ENCODE results near the gene MYO9B.

The MYO9B gene

DNA sequence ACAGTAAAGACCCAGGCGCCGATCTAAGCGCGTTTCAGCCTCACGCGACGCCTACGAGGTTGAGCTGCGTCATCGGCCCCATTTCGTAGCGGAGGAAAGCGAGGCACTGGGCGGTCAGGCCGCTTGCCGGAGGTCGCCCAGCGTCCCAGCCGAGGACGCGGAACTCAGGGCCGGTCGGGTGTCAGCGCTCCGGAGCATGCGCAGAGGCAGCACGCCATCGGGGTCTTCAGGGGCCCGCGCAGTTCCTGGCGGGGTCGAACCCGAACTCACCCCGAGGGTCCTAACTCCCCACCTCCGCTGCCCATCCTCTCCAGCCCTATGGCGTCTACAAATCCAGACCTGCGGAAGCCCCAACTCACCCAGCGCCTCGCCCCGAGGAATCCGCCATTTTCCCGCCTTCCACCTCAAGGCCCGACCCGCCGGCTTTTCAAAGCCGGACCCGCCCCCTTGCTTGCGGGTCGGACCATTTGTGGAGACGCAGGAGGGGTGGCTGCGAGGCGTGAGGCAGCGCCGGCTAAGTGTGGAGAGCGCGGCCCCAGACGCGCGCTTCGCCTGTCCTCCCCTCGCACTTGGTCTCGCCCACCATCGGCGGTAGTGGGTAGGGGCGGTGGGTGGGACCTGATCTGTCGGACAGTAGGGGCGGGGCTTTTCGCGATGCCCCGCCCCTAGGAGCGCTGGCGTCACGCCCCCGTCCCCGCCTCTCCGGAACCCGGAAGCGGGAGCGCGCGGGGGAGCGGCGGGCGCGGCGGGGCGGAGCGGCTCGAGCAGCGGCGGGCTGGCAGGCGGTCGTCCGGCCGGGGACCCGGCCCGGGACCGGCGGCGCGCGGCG, at the start of gene MYO9B, which contains the start of gene HAUS8:
MYO9B (plus strand) TSS at position 743 of the 829 bp plus-strand sequence. CDS start 25,941 bp downstream, outside the sequence.
HAUS8 (minus strand) TSS at position 418 of the 829 bp plus-strand sequence; CDS start at position 388, 30 bp downstream.
- DNase-seq (ENCODE audit: low spot score), result peak; percentile 100

DNA sequence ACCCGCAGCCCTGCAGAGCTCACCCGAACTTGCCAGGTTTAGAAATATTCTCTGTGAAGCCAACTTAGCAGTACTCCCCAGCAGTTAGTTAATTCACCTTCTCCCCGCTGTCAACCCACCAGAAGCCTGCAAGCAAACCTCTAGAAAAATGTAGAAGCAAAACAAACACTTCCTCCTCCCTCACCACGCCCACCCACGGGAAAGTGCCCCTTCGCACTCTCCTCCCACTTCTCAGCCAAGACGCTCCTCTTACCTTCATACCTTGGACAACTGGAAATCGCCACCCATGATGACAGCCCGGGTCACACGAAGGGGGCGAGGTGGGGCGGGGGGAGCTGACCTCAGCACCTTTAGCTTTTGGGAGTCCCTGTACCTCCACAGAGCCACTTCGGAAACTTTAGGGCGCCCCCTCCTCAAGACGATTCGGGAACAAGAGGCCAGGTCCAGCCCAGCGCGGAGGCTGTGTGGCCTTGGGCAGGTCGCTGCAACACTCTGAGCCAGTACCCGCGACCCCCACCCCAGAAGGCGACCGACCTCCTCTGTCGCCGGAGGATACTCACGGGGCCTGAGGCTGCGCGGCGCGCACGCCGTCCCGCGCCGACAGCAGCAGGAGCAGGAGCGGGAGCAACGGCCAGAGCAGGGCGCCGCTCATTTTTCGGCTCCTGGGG, 49.5 kb upstream of the MYO9B start:
- DNase-seq (ENCODE audit: low spot score), result no peak

GRCh38 chr19:17026706-17027534, 48.7 kb upstream of the MYO9B start, which contains the start of gene CPAMD8:
CPAMD8 (minus strand) TSS chr19:17026810; CDS start chr19:17026642, 168 bp downstream.
- DNase-seq (ENCODE audit: low spot score), result no peak

GRCh38 chr19:17027535-17027975, 48.0 kb upstream of the MYO9B start:
- no peak for DNase-seq (ENCODE audit: low spot score)

DNA sequence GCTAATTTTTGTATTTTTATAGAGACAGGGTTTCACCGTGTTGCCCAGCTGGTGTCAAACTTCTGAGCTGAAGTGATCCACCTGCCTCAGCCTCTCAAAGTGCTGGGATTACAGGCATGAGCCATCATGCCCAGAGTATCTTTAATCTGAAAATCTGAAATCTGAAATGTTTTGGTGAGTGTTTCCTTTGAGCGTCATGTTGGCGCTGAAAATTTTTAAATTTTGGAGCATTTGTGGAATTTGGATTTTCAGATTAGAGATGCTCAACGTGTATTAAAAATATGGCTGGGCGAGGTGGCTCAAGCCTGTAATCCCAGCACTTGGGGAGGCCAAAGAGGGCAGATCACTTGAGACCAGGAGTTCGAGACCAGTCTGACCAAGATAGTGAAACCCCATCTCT, 43.8 kb upstream of the MYO9B start:
- no peak for DNase-seq (ENCODE audit: low spot score)

DNA sequence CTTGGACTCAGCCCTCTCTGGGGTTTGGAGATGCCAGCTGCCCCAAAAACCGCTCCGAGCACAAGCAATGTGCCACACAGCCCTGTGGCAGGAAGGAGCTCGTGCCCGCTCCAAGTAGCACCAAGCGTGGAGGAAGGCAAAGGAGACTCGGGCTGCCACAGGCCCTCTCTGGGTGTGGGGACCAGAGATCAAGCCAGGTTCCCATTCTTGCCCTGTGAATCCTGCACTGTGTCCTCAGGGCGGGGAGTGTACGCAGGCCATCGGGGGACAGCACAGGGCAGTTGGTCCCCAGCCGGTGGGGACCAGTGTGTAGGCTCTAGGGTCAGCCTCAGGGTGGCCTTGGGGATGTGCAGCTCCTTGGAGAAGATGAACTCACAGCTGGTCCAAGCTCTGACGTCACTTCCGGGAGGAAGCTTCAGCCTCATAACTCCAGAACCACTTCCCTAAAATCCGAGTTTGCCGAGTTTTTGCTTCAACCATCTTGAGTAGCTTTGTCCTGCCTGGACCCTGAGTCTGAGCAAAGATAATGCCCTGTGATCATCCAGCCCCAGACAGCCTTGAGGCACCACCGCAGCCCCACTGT, 39.6 kb upstream of the MYO9B start:
- DNase-seq (ENCODE audit: low spot score), result no peak

GRCh38 chr19:17036640-17037039, 38.9 kb upstream of the MYO9B start:
- no peak for DNase-seq (ENCODE audit: low spot score)

DNA sequence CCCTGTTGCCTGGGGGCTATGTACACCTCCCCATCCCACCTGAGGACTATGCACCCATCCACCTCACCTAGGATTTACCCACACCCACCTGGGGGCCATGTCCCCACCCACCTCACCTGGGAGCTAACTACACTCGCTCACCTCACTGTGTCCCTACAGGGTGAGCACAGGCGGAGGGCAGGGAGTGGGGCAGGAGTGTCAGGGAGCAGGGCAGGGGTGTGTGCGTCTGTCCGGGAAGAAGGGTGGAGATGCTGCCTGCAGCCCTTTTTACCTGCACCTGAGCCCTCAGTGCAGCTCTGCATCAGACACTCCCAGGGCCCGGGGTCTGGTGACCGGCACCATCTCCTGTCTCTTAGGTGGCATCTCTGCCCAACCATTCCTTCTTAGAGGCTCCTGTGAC, 38.4 kb upstream of the MYO9B start:
- DNase-seq (ENCODE audit: low spot score), result no peak

DNA sequence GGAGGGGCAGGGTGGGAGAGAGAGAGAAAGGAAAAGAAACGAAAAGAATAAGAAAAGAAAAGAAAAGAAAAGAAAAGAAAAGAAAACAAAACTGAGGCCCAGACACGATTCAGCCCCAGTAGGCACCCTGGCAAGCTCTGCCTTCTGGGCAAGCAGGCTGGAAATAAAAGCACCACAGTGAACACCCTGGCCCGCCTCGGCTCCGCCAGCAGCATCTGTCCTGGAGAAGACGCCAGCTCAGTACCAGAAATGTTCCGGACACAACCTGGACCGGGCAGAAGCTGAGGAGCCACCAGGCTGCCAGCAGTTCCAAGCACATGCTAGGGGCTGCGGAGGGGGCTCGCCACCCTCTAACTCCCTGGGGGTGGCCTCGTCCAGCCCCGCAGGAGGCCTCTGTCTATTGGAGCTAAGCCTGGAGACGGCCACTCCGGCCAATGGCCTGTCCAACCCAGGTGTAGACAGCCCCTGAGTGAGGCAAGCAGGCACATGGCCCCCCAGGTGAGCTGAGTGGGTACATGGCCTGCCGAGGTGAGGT, 37.5 kb upstream of the MYO9B start:
- DNase-seq (ENCODE audit: low spot score), result no peak

DNA sequence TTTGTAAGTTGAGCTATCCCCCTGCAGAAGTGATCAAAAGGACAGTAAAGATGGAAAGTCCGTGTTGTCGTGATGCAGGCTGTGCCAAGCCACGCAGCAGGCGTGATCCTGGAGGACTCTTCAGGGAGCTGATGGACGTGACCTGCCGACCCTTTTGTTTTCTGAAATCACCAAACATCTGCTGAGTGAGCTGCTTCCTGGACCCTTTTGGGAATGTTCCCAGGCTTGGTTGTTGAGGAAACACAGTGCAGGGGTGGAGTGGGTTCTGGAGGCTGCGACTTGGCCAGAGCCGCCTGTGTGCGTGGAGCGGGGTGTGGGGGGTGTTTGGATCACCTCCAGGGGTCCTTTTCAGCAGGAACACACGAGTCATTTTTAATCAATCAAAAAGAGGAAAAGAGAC, 33.6 kb upstream of the MYO9B start:
- DNase-seq (ENCODE audit: low spot score), result no peak

- DNase-seq (ENCODE audit: low spot score), result no peak
Observed at GRCh38 chr19:17043744-17044143, 31.8 kb upstream of the MYO9B start.

GRCh38 chr19:17045907-17046502, 29.6 kb upstream of the MYO9B start:
- no peak for DNase-seq (ENCODE audit: low spot score)

DNA sequence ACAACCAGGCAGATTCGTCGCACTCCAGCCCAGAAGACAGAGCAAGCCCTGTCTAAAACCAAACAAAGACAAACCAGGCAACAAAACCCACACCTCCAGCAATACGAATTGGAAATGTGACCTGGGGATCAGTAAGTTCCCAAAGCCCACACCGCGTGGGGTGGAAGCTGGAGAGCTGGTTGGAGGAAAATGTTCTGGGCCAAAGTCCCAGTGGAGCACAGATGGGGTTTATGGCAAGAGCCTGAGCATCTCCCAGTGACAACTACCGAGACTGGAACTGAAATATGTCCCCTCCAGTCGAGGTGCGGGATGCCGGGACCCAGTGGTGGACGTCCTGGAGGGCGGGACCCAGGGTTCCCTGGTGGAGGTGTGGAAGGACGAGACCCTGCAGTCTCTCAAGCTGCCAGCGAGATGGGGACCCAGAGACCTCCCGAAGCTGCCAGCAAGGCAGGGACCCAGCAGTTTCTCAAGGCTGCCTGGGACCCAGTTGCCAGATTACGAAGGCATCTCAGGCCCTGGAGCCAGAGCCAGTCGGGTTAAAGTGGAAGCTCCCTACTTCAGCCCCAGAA, 26.6 kb upstream of the MYO9B start:
- no peak for DNase-seq (ENCODE audit: low spot score)

DNA sequence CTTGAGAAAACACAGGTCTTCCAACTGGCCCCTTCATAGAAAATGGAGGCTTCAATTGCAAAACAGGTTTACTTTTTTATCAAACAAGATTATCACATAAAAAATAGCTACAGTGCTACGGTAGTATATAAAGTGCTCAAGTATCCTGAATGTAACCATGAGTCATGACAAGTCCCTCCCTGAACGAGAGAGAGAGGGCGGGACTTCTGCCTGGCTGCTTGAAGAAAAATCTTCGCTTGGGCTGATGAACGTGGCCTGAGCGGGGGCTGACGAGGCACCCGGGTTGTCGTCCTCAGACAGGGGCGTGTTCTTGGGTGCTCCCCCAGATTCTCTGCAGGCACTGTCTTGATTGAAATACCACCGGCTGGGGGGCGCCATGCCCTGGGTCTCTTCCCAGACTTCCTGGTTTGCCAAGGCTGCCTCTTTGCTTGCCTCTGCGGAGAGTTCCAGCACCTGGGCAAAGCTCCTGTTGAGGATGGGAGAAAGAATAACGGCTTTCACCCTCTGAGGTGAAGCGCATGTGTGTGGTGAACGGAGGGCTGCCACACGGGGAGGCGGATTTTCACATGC, 25.8 kb upstream of the MYO9B start:
- DNase-seq (ENCODE audit: low spot score), result no peak

- DNase-seq (ENCODE audit: low spot score), result peak; percentile 40
Observed at GRCh38 chr19:17052439-17052838, 23.1 kb upstream of the MYO9B start.

DNA sequence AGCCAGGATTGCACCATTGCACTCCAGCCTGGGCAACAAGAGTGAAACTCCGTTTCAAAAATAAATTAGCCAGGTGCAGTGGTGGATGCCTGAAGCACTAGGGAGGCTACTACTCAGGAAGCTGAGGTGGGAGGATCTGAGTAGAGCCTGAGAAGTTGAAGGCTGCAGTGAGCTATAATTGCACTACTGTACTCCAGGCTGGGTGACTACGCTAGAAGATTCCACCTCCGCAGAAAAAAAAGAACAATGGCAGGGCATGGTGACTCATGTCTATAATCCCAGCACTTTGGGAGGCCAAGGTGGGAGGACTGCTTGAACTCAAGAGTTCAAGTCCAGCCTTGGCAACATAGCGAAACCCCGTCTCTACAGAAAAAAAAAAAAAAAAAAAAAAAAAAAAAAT, 20.8 kb upstream of the MYO9B start:
- DNase-seq (ENCODE audit: low spot score), result no peak

GRCh38 chr19:17055636-17056035, 19.9 kb upstream of the MYO9B start:
- no peak for DNase-seq (ENCODE audit: low spot score)

GRCh38 chr19:17058236-17058635, 17.3 kb upstream of the MYO9B start:
- DNase-seq (ENCODE audit: low spot score), result no peak

DNA sequence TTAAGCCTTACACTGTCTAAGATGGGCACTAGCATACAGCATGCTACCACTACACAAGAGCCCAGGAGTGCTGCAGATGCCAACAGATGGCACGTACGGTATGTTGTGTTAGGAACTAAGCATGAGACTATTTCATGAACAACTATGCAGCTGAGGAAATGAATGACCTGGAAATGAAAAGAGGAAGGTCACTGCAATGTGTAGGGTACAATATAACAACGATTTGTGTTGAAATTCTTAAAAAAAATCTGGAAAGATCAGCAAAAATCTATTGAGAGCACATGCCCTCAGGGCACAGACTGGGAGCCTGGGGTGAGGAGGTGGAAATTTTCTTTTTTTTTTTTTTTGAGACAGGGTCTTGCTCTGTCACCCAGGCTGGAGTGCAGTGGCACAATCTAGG, 14.8 kb upstream of the MYO9B start:
- no peak for DNase-seq (ENCODE audit: low spot score)

DNA sequence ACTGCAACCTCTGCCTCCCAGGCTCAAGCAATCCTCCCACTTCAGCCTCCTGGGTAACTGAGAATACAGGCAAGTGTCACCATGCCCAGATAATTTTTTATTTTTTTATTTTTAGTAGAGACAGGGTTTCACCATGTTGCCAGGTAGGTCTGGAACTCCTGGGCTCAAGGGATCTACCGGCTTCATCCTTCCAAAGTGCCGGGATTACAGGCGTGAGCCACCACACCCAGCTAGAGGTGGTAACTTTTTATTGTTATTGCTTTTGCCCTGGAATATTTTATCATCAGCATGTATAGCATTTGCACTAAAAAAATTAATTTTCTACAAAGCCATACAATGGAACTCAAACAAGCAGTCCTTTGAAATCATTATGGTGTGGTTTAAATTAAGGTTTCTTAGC, 14.4 kb upstream of the MYO9B start:
- no peak for DNase-seq (ENCODE audit: low spot score)

- no peak for DNase-seq (ENCODE audit: low spot score)
Observed at GRCh38 chr19:17061691-17062090, 13.9 kb upstream of the MYO9B start.
